GM21529 (cell line): ENCODE measurements around the gene GPX8.
A peak's percentile ranks its signal among the peaks of the same experiment; 100 is the strongest.

ENCODE experiments used
- ATAC-seq: cut with Tn5 transposase; IDR thresholded peaks from one replicate; pipeline ENCODE4 v1.9.1; 2021; ENCODE audit not compliant: unreplicated experiment

The GPX8 gene

DNA sequence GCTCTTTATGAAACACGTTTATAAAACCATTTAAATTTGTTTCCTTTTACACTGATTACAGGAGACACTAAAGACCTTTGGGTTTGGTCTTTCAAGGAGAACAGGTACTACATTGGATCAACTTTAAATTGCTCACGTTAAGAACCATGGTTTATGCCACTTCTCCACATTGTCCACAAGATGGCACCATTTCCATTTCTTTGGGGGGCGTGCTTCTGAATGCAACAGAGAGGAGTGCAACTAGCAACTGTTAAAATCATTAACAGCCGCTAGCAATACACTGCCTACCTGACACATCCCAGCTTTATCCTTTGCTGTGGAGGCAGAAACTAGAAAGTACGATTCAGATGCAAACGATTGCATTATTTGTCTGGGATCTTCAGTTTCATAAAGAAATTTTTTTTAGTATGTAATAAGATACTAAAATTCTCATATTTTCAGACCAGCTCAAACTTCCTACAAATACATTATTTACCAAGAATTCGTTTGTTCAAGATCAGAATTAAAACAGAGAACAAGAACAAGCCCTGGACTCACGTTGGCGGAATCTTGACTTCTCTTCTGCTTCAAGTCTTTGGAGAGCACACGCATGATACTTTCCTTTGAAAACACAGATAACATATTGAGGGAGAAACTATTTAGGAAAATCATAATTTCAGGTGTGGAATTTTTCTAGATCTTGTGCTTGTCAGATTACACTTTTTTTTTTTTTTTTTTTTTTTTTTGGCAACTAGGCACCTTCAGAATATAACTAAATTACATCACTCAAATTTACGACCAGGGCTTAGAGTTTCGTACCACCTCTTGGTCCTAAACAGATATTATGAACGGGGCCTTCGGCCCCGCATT, 12.3 kb downstream of the GPX8 start:
- ATAC-seq: peak; percentile 48

DNA sequence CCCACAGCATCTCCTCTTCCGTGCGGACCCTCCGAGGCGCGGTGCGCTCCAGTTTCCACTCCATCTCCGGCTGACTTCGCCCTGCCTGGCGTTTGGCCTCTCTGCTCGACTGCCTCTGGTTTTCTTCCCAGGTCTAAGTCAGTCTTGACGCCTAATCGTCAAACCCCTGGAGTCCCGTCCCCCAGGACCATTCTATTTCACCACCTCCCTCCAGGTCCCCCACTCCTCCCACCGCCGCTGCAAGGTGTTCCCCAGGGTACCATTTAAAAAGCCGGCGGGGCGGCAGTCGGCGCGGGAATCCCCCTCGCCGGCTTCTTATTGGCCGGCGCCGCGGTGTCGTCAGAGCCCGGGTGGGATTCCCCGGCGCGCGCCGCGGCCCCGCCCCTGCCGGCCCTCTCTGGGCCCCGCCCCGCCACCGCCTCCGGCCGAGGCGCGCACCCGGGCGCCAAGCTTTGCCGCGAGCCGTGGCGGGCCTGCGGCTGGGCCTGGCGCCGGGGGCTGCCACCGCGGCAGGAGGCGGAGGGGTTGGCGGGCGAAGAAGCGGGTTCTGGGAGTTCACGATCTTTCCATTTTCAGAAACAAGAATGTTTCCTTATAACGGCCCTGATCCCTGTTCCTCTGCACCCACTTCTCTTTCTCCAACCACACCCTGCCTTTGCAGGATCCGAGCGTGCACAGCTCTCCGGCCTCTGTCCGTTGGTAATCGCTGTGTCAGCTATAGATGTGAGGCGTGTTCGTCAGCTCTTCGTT, 13.1 kb downstream of the GPX8 start, which contains the start of gene CDC20B:
CDC20B (minus strand) TSS at position 241 of the 750 bp plus-strand sequence; CDS start at position 64, 177 bp downstream.
- peak; percentile 86 for ATAC-seq

DNA sequence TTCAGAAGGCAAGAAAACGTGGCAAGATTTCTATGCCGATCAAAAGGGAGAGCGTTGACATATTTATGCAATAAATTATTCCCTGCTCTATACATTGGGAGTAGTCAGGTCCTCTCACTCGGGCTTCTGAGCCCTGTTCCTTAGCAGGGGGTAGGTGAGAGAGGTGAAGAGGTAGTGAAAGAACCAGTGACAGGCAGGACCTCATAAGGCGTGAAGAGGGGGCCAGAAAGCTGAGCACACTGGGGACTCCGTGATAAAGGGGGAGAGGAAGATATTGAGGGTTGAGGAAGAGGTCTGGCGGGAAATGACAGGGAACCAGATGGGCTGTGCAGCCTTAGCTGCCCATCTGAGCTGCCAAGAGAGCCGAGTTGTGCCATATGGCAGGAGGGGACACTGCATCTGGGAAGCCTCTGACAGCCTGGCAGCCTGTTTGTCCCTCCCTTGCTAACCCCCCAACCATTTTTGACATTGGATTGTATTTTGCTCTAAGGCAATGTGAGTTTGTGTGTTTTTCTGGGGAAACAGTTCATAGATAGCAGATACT, 13.8 kb downstream of the GPX8 start:
- ATAC-seq: peak; percentile 11

DNA sequence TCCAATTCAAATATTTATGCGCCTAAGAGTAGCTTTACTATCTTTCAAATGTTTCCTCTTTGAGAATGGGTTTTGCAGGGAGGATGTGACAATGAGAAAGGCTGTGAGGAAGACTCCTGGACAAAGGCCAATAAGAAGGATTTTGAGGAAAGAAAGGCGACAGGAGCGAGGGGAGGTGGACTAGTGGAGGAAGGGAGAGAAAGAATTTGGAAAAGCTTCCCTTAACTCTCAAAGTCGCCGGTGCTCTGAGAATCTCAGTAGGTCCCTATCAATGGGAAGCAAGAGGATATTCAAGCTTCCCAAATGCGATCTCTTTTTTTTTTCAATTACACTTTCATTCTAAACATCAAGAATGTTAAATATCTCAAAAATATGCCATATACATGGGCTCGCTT, 15.8 kb downstream of the GPX8 start:
- no peak for ATAC-seq

DNA sequence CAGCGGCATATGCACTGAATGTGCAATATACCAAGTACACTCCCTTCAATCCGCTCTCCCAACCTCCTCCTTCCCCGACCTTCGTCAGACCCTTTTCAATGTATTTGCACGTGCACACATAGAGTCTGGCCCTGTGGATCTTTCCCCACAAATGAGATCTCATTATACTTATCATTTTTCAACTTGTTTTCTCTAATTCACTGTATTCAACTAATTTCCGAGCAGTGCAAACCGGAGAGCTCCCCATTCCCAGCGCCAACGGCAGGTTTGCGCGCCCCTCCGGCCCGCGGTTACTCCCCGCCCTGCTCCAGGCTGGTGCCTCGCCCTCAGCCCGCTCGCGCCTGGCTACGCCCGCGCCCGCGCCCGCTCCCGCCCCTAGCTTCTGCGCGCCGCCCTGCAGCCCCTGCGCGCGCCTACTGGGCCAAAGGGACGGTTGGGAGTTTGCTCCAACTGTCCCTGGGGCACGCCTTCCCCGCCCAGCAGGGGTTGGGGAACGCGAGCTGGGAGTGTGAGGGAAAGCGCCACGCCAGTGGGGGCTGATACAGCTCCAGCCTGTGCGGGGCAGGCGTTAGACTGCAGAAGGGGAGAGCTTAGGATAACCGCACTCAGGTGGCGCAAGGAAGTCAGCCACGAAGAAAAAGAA, 16.3 kb downstream of the GPX8 start:
- ATAC-seq: no peak

DNA sequence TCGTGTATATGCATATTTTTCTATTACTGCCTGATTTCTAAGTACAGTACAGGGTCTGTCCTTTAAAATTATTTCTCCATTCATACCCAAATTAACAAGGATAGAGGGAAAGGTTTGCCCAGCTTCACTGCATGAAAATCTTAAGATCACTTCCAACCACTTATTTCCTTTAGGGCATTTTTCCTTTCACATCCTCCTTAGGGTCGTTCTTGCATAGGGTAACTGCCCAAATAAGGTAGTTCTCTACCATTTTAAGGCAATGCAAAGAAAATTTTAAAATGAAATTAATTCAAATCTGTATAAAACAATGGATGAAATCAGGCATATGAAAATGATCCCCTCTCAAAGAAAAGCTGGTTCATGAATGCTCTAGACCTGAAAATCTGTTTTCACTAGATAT, 17.1 kb downstream of the GPX8 start:
- ATAC-seq: no peak

DNA sequence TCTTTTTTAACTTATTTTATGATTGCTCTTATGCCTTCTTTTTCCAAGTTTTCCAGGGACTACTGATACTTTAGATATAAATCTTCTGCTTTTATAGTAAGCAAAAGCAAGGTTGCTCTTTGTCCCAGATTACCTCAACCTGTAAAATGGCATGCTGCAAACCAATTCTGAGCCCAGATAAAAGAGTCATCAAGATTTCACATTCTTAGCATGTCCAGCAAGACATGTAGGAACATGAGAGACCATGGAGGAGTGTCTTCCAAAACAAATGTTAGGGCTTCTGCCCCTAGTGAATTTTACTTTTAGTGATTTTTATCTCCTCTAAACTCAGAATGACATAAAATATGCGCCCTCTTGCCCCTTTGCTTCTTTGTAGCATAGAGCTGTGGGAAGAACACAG, 20.0 kb downstream of the GPX8 start:
- no peak for ATAC-seq

DNA sequence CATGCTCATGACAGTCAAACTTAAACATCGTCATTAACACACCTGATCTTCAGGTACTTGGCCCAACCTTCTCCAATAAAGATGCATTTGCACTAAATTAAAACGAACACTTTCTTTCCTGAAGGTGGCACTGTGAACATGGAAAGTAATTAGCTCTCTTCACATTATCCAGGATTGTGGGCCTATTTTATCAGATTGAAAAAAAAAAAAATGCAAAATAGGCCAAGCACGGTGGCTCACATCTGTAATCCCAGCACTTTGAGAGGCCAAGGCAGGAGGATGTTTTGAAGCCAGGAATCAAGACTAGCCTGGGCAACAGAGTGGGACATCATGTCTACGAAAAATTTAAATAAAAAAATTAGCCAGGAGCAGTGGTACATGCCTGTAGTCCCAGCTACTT, 27.4 kb downstream of the GPX8 start:
- ATAC-seq: no peak

DNA sequence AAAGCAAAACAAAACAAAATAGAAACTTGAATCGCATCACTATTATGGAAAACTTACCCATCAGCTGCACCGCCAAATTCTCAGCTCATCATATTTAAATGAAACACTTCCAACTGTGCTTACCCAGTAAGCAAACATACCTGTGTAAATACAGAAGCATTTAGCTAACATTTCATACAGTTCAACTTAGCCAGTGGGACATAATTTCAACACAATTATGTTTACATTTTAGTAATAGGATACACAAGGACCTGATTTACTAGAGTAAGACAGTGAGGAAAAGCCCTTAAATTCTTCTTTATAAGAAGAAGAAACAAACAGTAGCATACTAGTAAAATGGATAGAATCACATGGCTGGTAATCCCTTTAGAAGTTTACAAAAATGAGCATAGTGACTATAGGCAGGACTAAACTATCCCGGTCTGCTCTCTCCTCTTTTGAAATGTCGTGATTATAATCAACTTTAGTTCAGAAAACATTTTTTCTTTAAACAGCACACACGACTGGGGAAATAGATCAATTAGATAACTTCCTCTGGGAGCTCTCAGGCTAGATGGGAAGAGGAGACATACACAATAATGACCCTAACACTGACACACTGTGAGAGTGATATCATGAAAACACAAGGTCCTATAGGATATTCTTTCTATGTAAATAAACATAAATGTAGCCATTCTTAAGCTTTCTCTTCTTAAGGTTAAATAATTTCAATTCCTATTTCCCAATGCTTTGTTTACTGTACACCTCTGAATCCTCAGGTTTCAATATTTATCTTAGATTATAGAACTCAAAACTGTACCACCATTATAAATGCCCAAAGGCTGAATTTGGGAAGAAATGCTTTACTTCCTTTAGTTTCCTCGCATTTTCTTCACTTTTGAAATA, 28.9 kb downstream of the GPX8 start:
- no peak for ATAC-seq

DNA sequence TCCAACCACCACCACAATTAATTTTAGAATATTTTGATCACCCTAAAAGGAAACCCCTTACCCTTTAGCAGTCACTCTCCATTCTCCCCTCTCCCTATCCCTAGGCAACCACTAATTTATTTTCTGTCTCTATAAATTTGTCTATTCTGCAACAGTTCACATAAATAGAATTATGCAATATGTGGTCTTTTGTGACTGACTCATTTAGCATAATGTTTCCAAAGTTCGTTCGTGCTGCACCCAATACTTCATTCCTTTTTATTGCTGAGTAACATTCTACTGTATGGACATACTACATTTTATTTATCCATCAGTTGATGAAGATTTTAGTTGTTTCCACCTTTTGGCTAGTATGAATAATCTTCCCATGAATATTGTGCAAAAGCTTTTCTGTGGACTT, 31.2 kb downstream of the GPX8 start:
- no peak for ATAC-seq

DNA sequence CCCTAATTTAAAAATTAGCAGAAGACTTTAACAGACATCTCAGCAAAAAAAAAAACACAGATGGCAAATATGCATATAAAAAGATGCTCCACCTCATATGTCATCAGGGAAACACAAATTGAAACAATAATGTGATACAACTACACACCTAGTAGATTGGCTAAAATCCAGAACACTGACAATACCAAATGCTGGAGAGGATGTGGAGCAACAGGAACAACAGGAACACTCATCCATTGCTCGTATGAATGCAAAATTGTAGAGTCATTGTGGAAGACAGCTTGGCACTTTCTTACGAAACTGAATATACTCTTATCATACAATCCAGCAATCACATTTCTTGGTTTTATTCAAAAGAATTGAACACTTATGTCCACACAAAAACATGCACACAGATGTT, 45.0 kb downstream of the GPX8 start:
- ATAC-seq: no peak

DNA sequence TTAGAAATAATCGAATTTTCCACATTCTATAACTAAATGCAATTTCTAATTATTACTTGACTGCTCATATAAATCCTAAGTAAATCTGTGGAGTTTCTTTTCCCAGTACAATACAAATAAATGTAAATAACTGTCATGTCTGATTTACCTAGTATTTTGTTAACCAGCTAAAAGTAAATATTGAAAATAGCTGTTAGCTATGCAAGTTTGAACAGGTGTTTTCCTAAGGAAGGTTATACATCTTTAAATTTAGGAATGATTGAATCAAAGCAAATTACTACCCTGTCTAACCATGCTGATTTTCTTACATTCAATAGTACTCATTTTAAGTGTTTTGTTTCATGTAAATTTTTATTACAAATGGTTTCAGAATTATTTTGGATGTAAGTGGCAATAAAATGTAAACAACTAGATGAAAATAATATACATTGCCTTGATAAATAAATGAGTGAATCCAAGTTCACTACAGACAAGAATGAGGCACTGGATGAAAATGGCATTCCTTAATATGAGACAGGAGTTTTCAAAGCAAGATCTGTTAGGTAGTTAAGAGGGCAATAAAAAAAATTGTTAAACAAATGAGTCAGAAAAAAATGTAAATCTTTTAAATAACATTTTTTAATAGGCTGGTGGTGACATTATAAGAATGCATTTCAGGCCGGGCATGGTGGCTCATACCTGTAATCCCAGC, 51.4 kb downstream of the GPX8 start:
- ATAC-seq: no peak
